ENCODE measurements around the gene HK2. TPM values are rescaled to one million over a fixed set of nuclear protein-coding genes. Genes with fewer than 3 reads are reported as not detected.

The HK2 gene
- total and polyA plus RNA-seq, 3 experiments from 2014 or later = 1.8 to 57.0 (median 54.5) TPM

- Mint-ChIP-seq H3K4me1 (peaks cover 0 to 12% (median 4%) of the 10 kb centered on the region in 3 donors), H3K4me3 (peak overlapping the region in 1 of 7 donors; percentile 35), H3K36me3 (no peaks in the 10 kb centered on the region), H3K27ac (peak overlapping the region in 1 of 8 donors; percentile 12), H3K27me3 (peaks cover 12 to 25% of the 10 kb centered on the region in 2 donors), H3K9me3 (no peaks in the 10 kb centered on the region)
- Histone ChIP-seq H3K27me3 (ENCODE audit: insufficient read depth, low read length, poor library complexity, severe bottlenecking) (no peaks in the 10 kb centered on the region), H3K36me3 (ENCODE audit: insufficient read depth, low read length) (no peaks in the 10 kb centered on the region), H3K27ac (ENCODE audit: low read depth, low read length) (no peak overlapping the region), H3K4me1 (ENCODE audit: insufficient read depth, low read length) (peaks cover 3% of the 10 kb centered on the region), H3K9me3 (ENCODE audit: low read length) (no peaks in the 10 kb centered on the region), H3K4me3 (ENCODE audit: low read length) (no peak overlapping the region)
- CTCF ChIA-PET = no interaction called here
- DNase-seq = no peak
- POLR2A ChIA-PET = no interaction called here
Measured at GRCh38 chr2:74921236-74921736, 87.4 kb downstream of the HK2 start.

GRCh38 chr2:74922592-74923227 lies 88.8 kb downstream of the HK2 start:
- H3K4me3 ChIP-seq (ENCODE audit: low read length) = no peak overlapping the region
- Mint-ChIP-seq H3K4me1 (peaks cover 0 to 13% (median 4%) of the 10 kb centered on the region in 3 donors), H3K36me3 (no peaks in the 10 kb centered on the region), H3K9me3 (no peaks in the 10 kb centered on the region), H3K27me3 (peaks cover 8 to 14% of the 10 kb centered on the region in 2 donors), H3K27ac (no peak overlapping the region), H3K4me3 (no peak overlapping the region)
- CTCF ChIA-PET = interaction anchor here (0.7 kb wide), 1 partner anchor 62 kb away, joined by 3 read pairs; no protein-coding TSS in a partner anchor
- DNase-seq = no peak
- H3K9me3 ChIP-seq (ENCODE audit: low read length) = no peaks in the 10 kb centered on the region
- no peaks in the 10 kb centered on the region for H3K27me3 ChIP-seq (ENCODE audit: insufficient read depth, low read length, poor library complexity, severe bottlenecking)
- peaks cover 3% of the 10 kb centered on the region for H3K4me1 ChIP-seq (ENCODE audit: insufficient read depth, low read length)
- H3K36me3 ChIP-seq (ENCODE audit: insufficient read depth, low read length) = no peaks in the 10 kb centered on the region
- POLR2A ChIA-PET = interaction anchor here (0.7 kb wide), 1 partner anchor 319 kb away, joined by 4 read pairs; no protein-coding TSS in a partner anchor
- H3K27ac ChIP-seq (ENCODE audit: low read depth, low read length) = no peak overlapping the region

DNA sequence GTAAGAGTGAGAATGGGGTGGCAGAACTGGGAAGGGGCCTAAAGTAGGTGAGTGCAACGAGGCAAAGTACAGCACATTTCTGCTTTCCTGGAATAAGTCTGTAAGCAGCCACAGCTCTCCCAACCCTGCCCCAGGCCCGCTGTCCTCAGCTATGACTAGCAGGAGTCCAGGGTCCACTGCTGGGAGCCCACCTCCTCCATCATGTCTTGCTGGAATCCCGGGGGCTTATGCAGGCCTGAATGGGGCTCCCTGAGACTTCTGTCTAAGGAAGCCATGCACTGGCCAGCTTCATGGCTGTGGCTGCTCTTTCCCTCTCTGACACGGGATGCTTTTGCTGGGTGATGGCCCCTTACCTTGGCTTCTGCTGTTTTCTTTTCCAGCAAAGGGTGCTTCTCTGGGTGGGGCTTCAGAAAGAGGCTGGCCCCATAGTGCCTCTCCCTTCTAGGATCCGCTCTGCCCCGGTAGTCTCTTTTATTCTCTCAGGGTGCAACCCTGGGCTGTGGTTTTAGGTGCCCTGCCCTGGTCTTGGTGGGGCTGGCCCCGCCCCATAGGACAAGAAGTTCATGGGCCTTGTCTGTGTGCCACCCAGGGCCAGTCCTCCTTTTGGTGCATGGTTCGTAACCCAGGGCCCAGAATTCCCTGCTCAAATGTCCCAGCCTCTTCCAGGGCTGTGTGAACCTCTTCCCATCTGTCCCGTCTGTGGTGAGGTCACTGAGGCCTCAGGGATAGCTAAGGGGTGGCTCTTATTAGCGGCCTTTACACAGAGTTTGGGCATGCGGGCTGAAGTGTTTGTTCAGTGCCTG lies 90.7 kb downstream of the HK2 start:
- Mint-ChIP-seq H3K9me3 (no peaks in the 10 kb centered on the region), H3K4me3 (no peak overlapping the region), H3K36me3 (peaks cover 0 to 5% (median 0%) of the 10 kb centered on the region in 3 donors), H3K27ac (no peak overlapping the region), H3K27me3 (peaks cover 0 to 4% of the 10 kb centered on the region in 2 donors), H3K4me1 (peaks cover 0 to 10% (median 2%) of the 10 kb centered on the region in 3 donors)
- Histone ChIP-seq H3K9me3 (ENCODE audit: low read length) (no peaks in the 10 kb centered on the region), H3K27me3 (ENCODE audit: insufficient read depth, low read length, poor library complexity, severe bottlenecking) (no peaks in the 10 kb centered on the region), H3K4me1 (ENCODE audit: insufficient read depth, low read length) (peaks cover 3% of the 10 kb centered on the region), H3K36me3 (ENCODE audit: insufficient read depth, low read length) (no peaks in the 10 kb centered on the region), H3K4me3 (ENCODE audit: low read length) (no peak overlapping the region), H3K27ac (ENCODE audit: low read depth, low read length) (no peak overlapping the region)
- CTCF ChIA-PET = no interaction called here
- DNase-seq = no peak
- POLR2A ChIA-PET = no interaction called here

DNA sequence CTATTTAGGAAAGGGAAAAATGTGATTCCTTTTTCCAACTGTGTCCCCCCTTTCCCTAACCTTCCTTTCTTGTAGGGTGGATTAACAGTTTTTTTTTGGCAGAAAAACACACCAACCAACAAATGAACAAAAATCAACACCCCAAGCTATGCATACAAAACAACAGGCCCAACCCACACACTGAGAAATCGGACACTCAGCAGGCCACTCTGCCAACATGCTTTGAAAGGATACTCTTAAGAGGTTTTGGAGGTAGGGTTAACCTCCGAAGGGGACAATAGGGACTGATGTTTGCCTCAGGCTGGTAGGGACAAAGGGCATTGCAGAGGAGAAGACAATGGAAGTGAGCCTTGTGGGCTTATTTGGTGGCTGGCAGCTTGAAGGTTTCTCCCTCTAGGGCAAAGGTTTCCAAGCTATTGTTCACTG lies 91.4 kb downstream of the HK2 start:
- Histone ChIP-seq H3K27me3 (ENCODE audit: insufficient read depth, low read length, poor library complexity, severe bottlenecking) (no peaks in the 10 kb centered on the region), H3K27ac (ENCODE audit: low read depth, low read length) (no peak overlapping the region), H3K4me3 (ENCODE audit: low read length) (no peak overlapping the region), H3K4me1 (ENCODE audit: insufficient read depth, low read length) (no peaks in the 10 kb centered on the region), H3K9me3 (ENCODE audit: low read length) (no peaks in the 10 kb centered on the region), H3K36me3 (ENCODE audit: insufficient read depth, low read length) (no peaks in the 10 kb centered on the region)
- no peak overlapping the region for H3K4me3 Mint-ChIP-seq
- no peak for DNase-seq
- peaks cover 0 to 5% (median 0%) of the 10 kb centered on the region in 3 donors for H3K36me3 Mint-ChIP-seq
- H3K27me3 Mint-ChIP-seq = peaks cover 0 to 4% of the 10 kb centered on the region in 2 donors
- H3K27ac Mint-ChIP-seq = no peak overlapping the region
- CTCF ChIA-PET = interaction anchor here (1.2 kb wide), 1 partner anchor 9 kb away, joined by 5 read pairs; no protein-coding TSS in a partner anchor
- H3K9me3 Mint-ChIP-seq = no peaks in the 10 kb centered on the region
- peaks cover 0 to 7% (median 0%) of the 10 kb centered on the region in 3 donors for H3K4me1 Mint-ChIP-seq
- POLR2A ChIA-PET = no interaction called here

DNA sequence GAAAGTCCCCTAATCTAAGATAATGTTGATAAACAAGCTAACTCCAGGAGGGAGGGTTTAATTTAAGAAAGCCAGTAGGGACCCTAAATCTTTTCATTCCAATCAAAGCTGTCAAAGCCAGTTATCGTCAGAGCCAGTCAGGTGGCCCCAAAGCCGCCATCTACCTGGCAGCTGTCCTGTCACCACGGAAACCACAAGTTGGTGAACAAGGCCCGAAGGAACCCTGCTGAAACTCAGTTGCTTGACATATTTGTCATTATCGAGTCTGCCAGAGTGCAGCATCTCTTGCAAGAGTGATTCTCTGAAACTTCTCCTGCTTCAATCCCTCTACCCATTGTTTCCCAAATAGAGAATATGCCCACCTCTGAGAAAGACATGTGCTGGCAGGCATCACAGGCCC lies 93.7 kb downstream of the HK2 start:
- no peak overlapping the region for H3K4me3 Mint-ChIP-seq
- H3K4me1 Mint-ChIP-seq = peaks cover 0 to 7% (median 0%) of the 10 kb centered on the region in 3 donors
- H3K9me3 Mint-ChIP-seq = no peaks in the 10 kb centered on the region

DNA sequence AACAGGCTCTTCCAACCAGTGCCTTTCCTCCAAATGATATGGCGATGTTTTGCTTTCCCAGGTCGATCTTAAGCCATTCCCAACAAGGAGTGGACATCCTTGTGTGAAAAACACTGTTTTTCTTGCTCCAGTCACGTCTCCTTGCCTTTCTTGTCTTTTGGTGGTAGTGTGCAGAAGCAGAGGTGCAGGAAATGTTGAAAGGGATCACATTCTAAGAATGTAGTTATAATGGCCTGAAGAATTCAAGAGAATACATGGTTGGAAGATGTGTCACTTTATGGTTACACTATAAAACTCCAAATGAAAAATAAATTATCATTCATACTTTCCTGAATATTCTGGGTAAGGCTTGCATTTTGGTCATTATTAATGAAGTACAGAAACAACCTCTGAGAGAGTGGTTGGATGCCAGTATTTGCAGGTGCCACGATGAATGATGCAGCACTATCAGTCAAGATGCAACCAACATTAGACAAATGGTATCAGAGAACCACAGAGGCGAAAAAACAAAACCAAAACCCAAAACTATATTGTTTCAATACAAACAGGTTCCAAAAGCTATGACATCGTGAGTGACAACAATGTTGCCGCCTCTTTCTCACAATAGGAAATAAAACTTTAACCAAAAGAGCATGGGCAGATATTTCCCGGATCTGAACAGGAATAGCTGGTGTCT lies 97.0 kb downstream of the HK2 start:
- Histone ChIP-seq H3K9me3 (ENCODE audit: low read length) (no peaks in the 10 kb centered on the region), H3K36me3 (ENCODE audit: insufficient read depth, low read length) (no peaks in the 10 kb centered on the region), H3K27me3 (ENCODE audit: insufficient read depth, low read length, poor library complexity, severe bottlenecking) (no peaks in the 10 kb centered on the region), H3K4me3 (ENCODE audit: low read length) (no peak overlapping the region), H3K27ac (ENCODE audit: low read depth, low read length) (no peak overlapping the region), H3K4me1 (ENCODE audit: insufficient read depth, low read length) (no peaks in the 10 kb centered on the region)
- Mint-ChIP-seq H3K36me3 (peaks cover 0 to 6% (median 5%) of the 10 kb centered on the region in 3 donors), H3K27me3 (peaks cover 0 to 4% of the 10 kb centered on the region in 2 donors), H3K4me1 (peaks cover 0 to 7% (median 0%) of the 10 kb centered on the region in 3 donors), H3K27ac (no peak overlapping the region), H3K9me3 (peaks cover 0 to 1% (median 0%) of the 10 kb centered on the region in 5 donors), H3K4me3 (no peak overlapping the region)
- ChIA-PET POLR2A (no interaction called here), CTCF (no interaction called here)
- DNase-seq = no peak

More for the DNA sequence above, 93.7 kb downstream of the HK2 start:
- no peak overlapping the region for H3K4me3 ChIP-seq (ENCODE audit: low read length)
- Mint-ChIP-seq H3K27ac (no peak overlapping the region), H3K36me3 (peaks cover 0 to 5% (median 0%) of the 10 kb centered on the region in 3 donors), H3K27me3 (peaks cover 0 to 4% of the 10 kb centered on the region in 2 donors)
- ChIA-PET CTCF (interaction anchor here (1.1 kb wide), 1 partner anchor 8 kb away, joined by 4 read pairs; no protein-coding TSS in a partner anchor), POLR2A (no interaction called here)
- no peaks in the 10 kb centered on the region for H3K27me3 ChIP-seq (ENCODE audit: insufficient read depth, low read length, poor library complexity, severe bottlenecking)
- H3K4me1 ChIP-seq (ENCODE audit: insufficient read depth, low read length) = no peaks in the 10 kb centered on the region
- H3K36me3 ChIP-seq (ENCODE audit: insufficient read depth, low read length) = no peaks in the 10 kb centered on the region
- no peak overlapping the region for H3K27ac ChIP-seq (ENCODE audit: low read depth, low read length)
- H3K9me3 ChIP-seq (ENCODE audit: low read length) = no peaks in the 10 kb centered on the region
- no peak for DNase-seq

DNA sequence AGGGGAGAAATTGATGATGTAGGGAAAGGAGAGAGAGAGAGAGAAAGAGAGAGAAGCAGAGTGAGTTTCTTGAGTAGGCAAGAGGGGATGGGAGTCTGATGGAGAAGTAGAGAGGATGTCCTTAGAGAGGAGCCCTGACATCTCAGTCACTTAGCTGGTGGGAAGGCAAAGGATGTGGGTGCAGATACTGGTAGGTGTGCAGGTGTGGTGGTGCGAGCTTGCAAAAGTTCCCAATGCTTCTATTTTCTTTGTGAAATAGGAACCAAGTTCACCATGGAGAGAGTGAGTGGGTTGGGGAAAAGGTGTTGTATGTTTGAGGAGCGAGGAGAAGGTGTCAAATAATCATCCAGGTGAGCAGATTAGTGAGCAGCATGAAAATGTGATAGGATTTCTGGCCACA lies 98.0 kb downstream of the HK2 start:
- ChIA-PET CTCF (interaction anchor here (1.4 kb wide), 1 partner anchor 12 kb away, joined by 5 read pairs; no protein-coding TSS in a partner anchor), POLR2A (no interaction called here)
- H3K4me3 Mint-ChIP-seq = no peak overlapping the region

More for the DNA sequence above, 98.0 kb downstream of the HK2 start:
- Histone ChIP-seq H3K4me3 (ENCODE audit: low read length) (no peak overlapping the region), H3K27ac (ENCODE audit: low read depth, low read length) (no peak overlapping the region), H3K9me3 (ENCODE audit: low read length) (no peaks in the 10 kb centered on the region), H3K27me3 (ENCODE audit: insufficient read depth, low read length, poor library complexity, severe bottlenecking) (no peaks in the 10 kb centered on the region), H3K4me1 (ENCODE audit: insufficient read depth, low read length) (no peaks in the 10 kb centered on the region), H3K36me3 (ENCODE audit: insufficient read depth, low read length) (no peaks in the 10 kb centered on the region)
- Mint-ChIP-seq H3K4me1 (peaks cover 0 to 7% (median 0%) of the 10 kb centered on the region in 3 donors), H3K36me3 (peaks cover 2 to 6% (median 5%) of the 10 kb centered on the region in 3 donors), H3K9me3 (peaks cover 0 to 3% (median 0%) of the 10 kb centered on the region in 5 donors), H3K27ac (no peak overlapping the region), H3K27me3 (peaks cover 2 to 6% of the 10 kb centered on the region in 2 donors)
- no peak for DNase-seq
